Measurements from ENCODE around the gene FKBP5. TPM values are rescaled to one million over a fixed set of nuclear protein-coding genes. Genes with fewer than 3 reads are reported as not detected.
A peak's percentile ranks its signal among the peaks of the same experiment; 100 is the strongest.

The FKBP5 gene
- total and polyA plus RNA-seq, 9 of the 15 experiments (the other 6 are each of a cell fraction or from before 2014, with no cell fraction given), result 32.7 to 151 (median 75.0) TPM

- TF ChIP-seq KDM5B (IDR thresholded peaks at IDR 0.05; ENCODE audit: insufficient replicate concordance, low read depth, low read length), result no peak
- TF ChIP-seq, protein P1, sequence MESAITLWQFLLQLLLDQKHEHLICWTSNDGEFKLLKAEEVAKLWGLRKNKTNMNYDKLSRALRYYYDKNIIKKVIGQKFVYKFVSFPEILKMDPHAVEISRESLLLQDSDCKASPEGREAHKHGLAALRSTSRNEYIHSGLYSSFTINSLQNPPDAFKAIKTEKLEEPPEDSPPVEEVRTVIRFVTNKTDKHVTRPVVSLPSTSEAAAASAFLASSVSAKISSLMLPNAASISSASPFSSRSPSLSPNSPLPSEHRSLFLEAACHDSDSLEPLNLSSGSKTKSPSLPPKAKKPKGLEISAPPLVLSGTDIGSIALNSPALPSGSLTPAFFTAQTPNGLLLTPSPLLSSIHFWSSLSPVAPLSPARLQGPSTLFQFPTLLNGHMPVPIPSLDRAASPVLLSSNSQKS (CRISPR knock-in tag; IDR thresholded peaks at IDR 0.05), result no peak
- TF ChIP-seq POU5F1 (IDR thresholded peaks at IDR 0.05; ENCODE audit: borderline replicate concordance, low read depth, low read length, partially characterized antibody), result no peak
- TF ChIP-seq ZNF778 (CRISPR knock-in tag; IDR thresholded peaks at IDR 0.05), result no peak
- TF ChIP-seq RFX1 (IDR thresholded peaks at IDR 0.05), result peak; percentile 90; the same call in 1 of the 2 replicates
- TF ChIP-seq DDX20 (tag; IDR thresholded peaks at IDR 0.05; ENCODE audit: low read depth), result no peak
- TF ChIP-seq MAZ (CRISPR knock-in tag; conservative IDR thresholded peaks at IDR 0.05 in 1 of 2, IDR thresholded peaks at IDR 0.05 in 1 of 2), result no peak
- TF ChIP-seq FUS (optimal IDR thresholded peaks at IDR 0.05; ENCODE audit: low read depth, low read length), result no peak
- no peak for TF ChIP-seq STAG1 (CRISPR knock-in tag; IDR thresholded peaks at IDR 0.05; ENCODE audit: borderline replicate concordance)
- TF ChIP-seq YBX1 (IDR thresholded peaks at IDR 0.05), result no peak
- TF ChIP-seq, protein P2, sequence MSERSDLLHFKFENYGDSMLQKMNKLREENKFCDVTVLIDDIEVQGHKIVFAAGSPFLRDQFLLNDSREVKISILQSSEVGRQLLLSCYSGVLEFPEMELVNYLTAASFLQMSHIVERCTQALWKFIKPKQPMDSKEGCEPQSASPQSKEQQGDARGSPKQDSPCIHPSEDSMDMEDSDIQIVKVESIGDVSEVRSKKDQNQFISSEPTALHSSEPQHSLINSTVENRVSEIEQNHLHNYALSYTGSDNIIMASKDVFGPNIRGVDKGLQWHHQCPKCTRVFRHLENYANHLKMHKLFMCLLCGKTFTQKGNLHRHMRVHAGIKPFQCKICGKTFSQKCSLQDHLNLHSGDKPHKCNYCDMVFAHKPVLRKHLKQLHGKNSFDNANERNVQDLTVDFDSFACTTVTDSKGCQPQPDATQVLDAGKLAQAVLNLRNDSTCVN (CRISPR knock-in tag; IDR thresholded peaks at IDR 0.05), result no peak
- TF ChIP-seq GABPA (tag; conservative IDR thresholded peaks at IDR 0.05; ENCODE audit: low read depth), result no peak
- TF ChIP-seq, protein P3, sequence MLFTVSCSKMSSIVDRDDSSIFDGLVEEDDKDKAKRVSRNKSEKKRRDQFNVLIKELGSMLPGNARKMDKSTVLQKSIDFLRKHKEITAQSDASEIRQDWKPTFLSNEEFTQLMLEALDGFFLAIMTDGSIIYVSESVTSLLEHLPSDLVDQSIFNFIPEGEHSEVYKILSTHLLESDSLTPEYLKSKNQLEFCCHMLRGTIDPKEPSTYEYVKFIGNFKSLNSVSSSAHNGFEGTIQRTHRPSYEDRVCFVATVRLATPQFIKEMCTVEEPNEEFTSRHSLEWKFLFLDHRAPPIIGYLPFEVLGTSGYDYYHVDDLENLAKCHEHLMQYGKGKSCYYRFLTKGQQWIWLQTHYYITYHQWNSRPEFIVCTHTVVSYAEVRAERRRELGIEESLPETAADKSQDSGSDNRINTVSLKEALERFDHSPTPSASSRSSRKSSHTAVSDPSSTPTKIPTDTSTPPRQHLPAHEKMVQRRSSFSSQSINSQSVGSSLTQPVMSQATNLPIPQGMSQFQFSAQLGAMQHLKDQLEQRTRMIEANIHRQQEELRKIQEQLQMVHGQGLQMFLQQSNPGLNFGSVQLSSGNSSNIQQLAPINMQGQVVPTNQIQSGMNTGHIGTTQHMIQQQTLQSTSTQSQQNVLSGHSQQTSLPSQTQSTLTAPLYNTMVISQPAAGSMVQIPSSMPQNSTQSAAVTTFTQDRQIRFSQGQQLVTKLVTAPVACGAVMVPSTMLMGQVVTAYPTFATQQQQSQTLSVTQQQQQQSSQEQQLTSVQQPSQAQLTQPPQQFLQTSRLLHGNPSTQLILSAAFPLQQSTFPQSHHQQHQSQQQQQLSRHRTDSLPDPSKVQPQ (CRISPR knock-in tag; IDR thresholded peaks at IDR 0.05; ENCODE audit: borderline replicate concordance), result no peak
- TF ChIP-seq TRIM28 (IDR thresholded peaks at IDR 0.05), result no peak
- TF ChIP-seq ZFP36 (IDR thresholded peaks at IDR 0.05; ENCODE audit: low read depth, low read length, partially characterized antibody), result no peak
- TF ChIP-seq TCFL5 (CRISPR knock-in tag; conservative IDR thresholded peaks at IDR 0.05), result no peak
- TF ChIP-seq FOXP1 (CRISPR knock-in tag; IDR thresholded peaks at IDR 0.05), result no peak
- no peak for TF ChIP-seq NFXL1 (CRISPR knock-in tag; IDR thresholded peaks at IDR 0.05)
- peak in 1 of 2 experiments; percentile 89; a peak in 2 of 4 replicates for TF ChIP-seq RCOR1 (IDR thresholded peaks at IDR 0.05; ENCODE audit: borderline replicate concordance in 1 of 2, low read depth in 2 of 2, low read length in 2 of 2)
- no peak for TF ChIP-seq SAFB2 (IDR thresholded peaks at IDR 0.05; ENCODE audit: borderline replicate concordance, low read depth, low read length, severe bottlenecking)
- TF ChIP-seq SIN3A (IDR thresholded peaks at IDR 0.05; ENCODE audit: borderline replicate concordance in 2 of 2, control insufficient read depth in 1 of 2, low read depth in 2 of 2, low read length in 2 of 2), result no peak
- TF ChIP-seq FOXJ3 (CRISPR knock-in tag; IDR thresholded peaks at IDR 0.05), result no peak
- TF ChIP-seq NCOA6 (IDR thresholded peaks at IDR 0.05), result no peak
Measured at GRCh38 chr6:35731414-35731735, 42.7 kb upstream of the FKBP5 start (continued).
